Activated T-cell treated with anti-CD3 and anti-CD28 coated beads, Interleukin-2, amount 50 U/mL, for 24 hours (primary cell): ENCODE measurements around the gene TOP1.
A peak's percentile ranks its signal among the peaks of the same experiment; 100 is the strongest.

Experiments used
- DNase-seq: peaks from one replicate; pipeline ENCODE4 v3.0.0-alpha.2; 2020
- H3K27ac Mint-ChIP-seq: 2 replicates; pipeline ENCODE4 v1.8.0; 2020; ENCODE audit warnings: mild to moderate bottlenecking, mixed read lengths
- H3K27me3 Mint-ChIP-seq: 2 replicates; pipeline ENCODE4 v1.8.0; 2020; ENCODE audit warnings: mixed read lengths
- H3K36me3 Mint-ChIP-seq: 2 replicates; pipeline ENCODE4 v1.8.0; 2020; ENCODE audit warnings: low read depth, mixed read lengths
- H3K4me1 Mint-ChIP-seq: 2 replicates; pipeline ENCODE4 v1.8.0; 2020; ENCODE audit warnings: low read depth, mixed read lengths
- H3K4me3 Mint-ChIP-seq: 2 replicates; pipeline ENCODE4 v1.8.0; 2020; ENCODE audit warnings: mild to moderate bottlenecking, moderate library complexity, mixed read lengths
- H3K9me3 Mint-ChIP-seq: 2 replicates; pipeline ENCODE4 v1.8.0; 2020; ENCODE audit warnings: mixed read lengths

TOP1 gene

DNA sequence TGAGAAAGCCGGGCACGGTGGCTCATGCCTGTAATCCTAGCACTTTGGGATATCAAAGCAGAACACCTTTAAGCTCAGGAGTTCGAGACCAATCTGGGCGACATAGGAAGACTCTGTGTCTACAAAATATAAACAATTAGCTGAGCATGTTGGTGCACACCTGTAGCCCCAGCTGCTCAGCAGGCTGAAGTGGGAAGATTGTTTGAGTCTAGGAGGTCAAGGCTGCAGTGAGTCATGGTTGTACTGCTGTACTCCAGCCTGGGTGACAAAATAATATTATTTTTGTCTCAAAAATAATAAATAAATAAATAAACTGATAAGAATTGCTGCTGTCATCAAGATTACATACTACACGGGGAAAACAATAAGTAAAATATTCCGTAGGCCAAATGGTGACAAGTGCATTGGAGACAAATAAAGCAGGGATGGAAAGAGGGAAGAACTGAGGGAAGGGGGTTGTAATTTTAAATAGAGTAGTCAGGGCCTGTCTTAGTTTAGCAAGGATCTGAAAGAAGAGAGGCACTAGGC is 14.0 kb upstream of the TOP1 start:
- Mint-ChIP-seq H3K27ac (no peak overlapping the region), H3K27me3 (no peaks in the 10 kb centered on the region)

GRCh38 chr20:41017448-41018042 is 11.1 kb upstream of the TOP1 start:
- Mint-ChIP-seq H3K27me3 (no peaks in the 10 kb centered on the region), H3K36me3 (no peaks in the 10 kb centered on the region), H3K27ac (no peak overlapping the region), H3K4me3 (no peak overlapping the region), H3K9me3 (no peaks in the 10 kb centered on the region), H3K4me1 (peaks cover 5% of the 10 kb centered on the region)
- no peak for DNase-seq

More for the DNA sequence above, 14.0 kb upstream of the TOP1 start:
- Mint-ChIP-seq H3K36me3 (no peaks in the 10 kb centered on the region), H3K4me1 (peaks cover 20% of the 10 kb centered on the region), H3K4me3 (no peak overlapping the region), H3K9me3 (no peaks in the 10 kb centered on the region)
- DNase-seq, result no peak

- no peak overlapping the region for H3K4me3 Mint-ChIP-seq
- H3K36me3 Mint-ChIP-seq, result no peaks in the 10 kb centered on the region
- H3K9me3 Mint-ChIP-seq, result no peaks in the 10 kb centered on the region
- no peak overlapping the region for H3K27ac Mint-ChIP-seq
- no peak for DNase-seq
- no peaks in the 10 kb centered on the region for H3K4me1 Mint-ChIP-seq
- no peaks in the 10 kb centered on the region for H3K27me3 Mint-ChIP-seq
These were observed 10.5 kb upstream of the TOP1 start for GRCh38 chr20:41018153-41018552.

GRCh38 chr20:41023549-41023948 is 5.1 kb upstream of the TOP1 start:
- Mint-ChIP-seq H3K4me1 (peaks cover 11% of the 10 kb centered on the region), H3K4me3 (no peak overlapping the region), H3K9me3 (no peaks in the 10 kb centered on the region), H3K36me3 (no peaks in the 10 kb centered on the region), H3K27me3 (no peaks in the 10 kb centered on the region), H3K27ac (no peak overlapping the region)
- DNase-seq, result no peak

DNA sequence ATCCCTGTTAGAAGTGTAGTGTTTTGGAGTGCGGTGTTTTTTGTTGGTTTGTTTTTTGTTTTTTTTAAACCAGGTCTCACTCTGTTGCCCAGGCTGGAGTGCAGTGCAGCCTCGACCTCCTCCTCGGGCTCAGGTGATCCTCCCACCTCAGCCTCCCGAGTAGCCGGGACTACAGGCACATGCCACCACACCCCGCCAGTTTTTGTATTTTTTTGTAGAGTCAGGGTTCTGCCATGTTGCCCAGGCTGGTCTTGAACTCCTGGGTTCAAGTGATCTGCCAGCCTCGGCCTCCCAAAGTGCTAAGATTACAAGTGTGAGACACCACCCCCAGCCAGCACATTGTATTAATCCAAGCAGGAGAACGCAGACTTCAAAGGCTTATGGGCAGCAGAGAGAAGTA is 1.3 kb upstream of the TOP1 start:
- Mint-ChIP-seq H3K36me3 (peaks cover 33% of the 10 kb centered on the region), H3K27ac (peak overlapping the region; percentile 96), H3K27me3 (no peaks in the 10 kb centered on the region), H3K4me1 (peaks cover 35% of the 10 kb centered on the region), H3K9me3 (no peaks in the 10 kb centered on the region), H3K4me3 (peak overlapping the region; percentile 90)
- DNase-seq, result no peak

DNA sequence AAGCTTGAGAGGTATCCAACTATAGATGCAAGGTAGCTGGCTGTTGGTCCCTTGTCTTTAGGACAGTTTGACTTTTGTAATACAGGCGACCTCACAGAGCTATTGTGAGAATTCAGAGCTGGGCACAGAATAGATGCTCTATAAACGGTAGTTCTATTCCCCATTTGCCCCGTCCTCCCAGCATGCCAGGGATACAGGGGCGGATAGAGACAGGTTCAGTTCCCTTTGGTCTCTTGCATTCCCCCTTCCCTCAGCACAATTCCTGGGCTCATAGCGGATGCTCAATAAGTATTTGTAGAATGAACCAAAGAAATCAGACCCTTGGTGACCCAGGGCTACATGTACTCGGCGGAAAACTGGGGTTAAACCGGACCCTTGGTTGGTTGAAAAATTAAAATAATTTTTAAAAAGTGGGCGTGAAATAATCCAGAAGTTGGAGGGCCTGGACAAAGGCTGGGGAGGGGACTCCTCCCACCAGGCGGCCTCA is 707 bp upstream of the TOP1 start:
- Mint-ChIP-seq H3K27me3 (no peaks in the 10 kb centered on the region), H3K27ac (peak overlapping the region; percentile 96), H3K4me3 (peak overlapping the region; percentile 90), H3K4me1 (peaks cover 41% of the 10 kb centered on the region), H3K36me3 (peaks cover 39% of the 10 kb centered on the region), H3K9me3 (no peaks in the 10 kb centered on the region)
- DNase-seq, result no peak

GRCh38 chr20:41029150-41029901 is 704 bp downstream of the TOP1 start:
- H3K36me3 Mint-ChIP-seq, result peaks cover 53% of the 10 kb centered on the region
- peak overlapping the region; percentile 90 for H3K4me3 Mint-ChIP-seq
- peak; percentile 71 for DNase-seq
- no peaks in the 10 kb centered on the region for H3K27me3 Mint-ChIP-seq
- no peaks in the 10 kb centered on the region for H3K9me3 Mint-ChIP-seq
- peaks cover 55% of the 10 kb centered on the region for H3K4me1 Mint-ChIP-seq
- H3K27ac Mint-ChIP-seq, result peak overlapping the region; percentile 97

DNA sequence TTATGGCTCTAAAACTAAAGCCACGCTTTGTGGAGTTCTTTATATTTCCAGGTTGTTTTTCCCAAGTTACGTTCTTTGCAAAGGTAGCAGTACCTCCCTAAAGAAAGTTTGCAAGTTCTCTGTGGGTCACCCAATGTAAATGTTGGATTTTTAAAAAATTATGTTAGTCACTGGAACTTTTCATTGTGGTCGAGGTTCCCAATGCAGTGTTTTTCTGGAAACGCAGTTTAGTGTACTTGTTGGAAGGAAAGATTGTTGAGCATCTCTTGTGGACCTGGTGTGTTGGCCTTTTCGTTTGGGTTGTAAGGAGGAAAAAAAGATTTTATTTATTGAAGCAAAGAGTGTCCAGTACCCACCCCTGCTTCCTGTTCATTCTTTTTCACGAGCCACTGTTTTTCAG is 1.4 kb downstream of the TOP1 start:
- Mint-ChIP-seq H3K4me1 (peaks cover 62% of the 10 kb centered on the region), H3K9me3 (no peaks in the 10 kb centered on the region), H3K27ac (peak overlapping the region; percentile 97), H3K36me3 (peaks cover 60% of the 10 kb centered on the region), H3K27me3 (no peaks in the 10 kb centered on the region), H3K4me3 (peak overlapping the region; percentile 90)
- DNase-seq, result no peak

GRCh38 chr20:41030531-41031242 is 2.1 kb downstream of the TOP1 start:
- Mint-ChIP-seq H3K9me3 (no peaks in the 10 kb centered on the region), H3K4me1 (peaks cover 69% of the 10 kb centered on the region), H3K27me3 (no peaks in the 10 kb centered on the region), H3K27ac (peak overlapping the region; percentile 97), H3K36me3 (peaks cover 66% of the 10 kb centered on the region), H3K4me3 (peak overlapping the region; percentile 90)
- no peak for DNase-seq

DNA sequence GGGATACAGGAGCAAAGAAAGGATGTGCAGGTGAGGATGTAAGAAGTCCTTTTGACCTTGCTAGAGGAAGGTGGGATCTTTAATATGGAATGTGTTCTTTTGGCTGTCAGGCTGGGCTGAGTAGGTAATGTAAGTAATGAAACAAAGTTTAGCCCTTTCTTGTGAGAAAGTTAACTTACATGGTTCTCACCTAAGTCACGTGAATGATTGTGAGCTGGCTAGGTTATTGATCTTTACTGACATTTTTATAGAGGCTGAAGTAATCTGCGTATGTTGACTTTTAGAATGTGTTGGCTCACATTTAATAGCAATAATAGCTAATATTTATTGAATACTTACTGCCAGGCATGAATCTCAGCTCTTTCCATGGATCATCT is 2.6 kb downstream of the TOP1 start:
- Mint-ChIP-seq H3K36me3 (peaks cover 72% of the 10 kb centered on the region), H3K27me3 (no peaks in the 10 kb centered on the region), H3K27ac (peak overlapping the region; percentile 97), H3K9me3 (no peaks in the 10 kb centered on the region), H3K4me3 (peak overlapping the region; percentile 90), H3K4me1 (peaks cover 74% of the 10 kb centered on the region)
- no peak for DNase-seq

- DNase-seq, result no peak
- peaks cover 77% of the 10 kb centered on the region for H3K4me1 Mint-ChIP-seq
- H3K27me3 Mint-ChIP-seq, result no peaks in the 10 kb centered on the region
- H3K36me3 Mint-ChIP-seq, result peaks cover 81% of the 10 kb centered on the region
- H3K4me3 Mint-ChIP-seq, result peak overlapping the region; percentile 90
- H3K27ac Mint-ChIP-seq, result no peak overlapping the region
- H3K9me3 Mint-ChIP-seq, result no peaks in the 10 kb centered on the region
These were observed 3.6 kb downstream of the TOP1 start for GRCh38 chr20:41032271-41032670.

DNA sequence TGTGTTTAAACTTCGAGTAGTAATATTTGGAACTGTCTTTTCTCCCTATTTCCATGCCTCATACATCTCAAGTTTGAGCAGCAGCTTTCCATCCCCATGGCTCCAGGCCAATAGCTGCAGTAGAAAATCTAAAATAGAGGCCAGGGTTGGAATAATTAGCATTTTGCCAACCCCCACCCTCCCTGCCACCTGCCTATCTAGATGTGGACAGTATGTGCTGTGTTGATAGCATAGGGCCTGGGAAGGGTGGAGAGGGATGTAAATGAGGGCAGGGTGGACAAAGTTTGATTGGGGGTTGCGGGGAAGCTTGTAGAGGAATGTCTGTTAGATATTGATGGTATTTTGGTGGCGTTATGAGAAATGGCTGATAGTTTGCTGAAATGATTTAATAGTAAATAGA is 5.6 kb downstream of the TOP1 start:
- peaks cover 87% of the 10 kb centered on the region for H3K4me1 Mint-ChIP-seq
- H3K36me3 Mint-ChIP-seq, result peaks cover 95% of the 10 kb centered on the region

DNA sequence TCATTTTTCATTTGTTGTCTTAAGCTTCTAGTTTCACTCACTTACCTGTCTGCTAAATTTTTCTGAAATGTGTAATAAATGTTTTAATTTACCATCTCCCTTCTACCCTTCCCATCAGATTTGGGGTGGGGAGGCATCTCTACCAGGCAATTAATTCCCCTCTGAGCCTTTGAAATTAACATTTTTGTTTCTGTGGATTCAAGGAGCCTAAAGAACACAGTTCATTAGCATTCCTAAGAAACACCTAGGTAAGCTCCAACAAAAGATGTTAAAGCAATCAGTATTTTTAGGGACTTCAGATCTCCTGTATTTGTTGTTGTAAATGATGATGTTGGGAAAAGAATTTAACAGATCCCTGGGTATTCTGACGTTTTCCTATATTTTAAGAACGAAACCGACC is 6.6 kb downstream of the TOP1 start:
- H3K27ac Mint-ChIP-seq, result no peak overlapping the region
- H3K36me3 Mint-ChIP-seq, result peaks cover 91% of the 10 kb centered on the region
- no peaks in the 10 kb centered on the region for H3K27me3 Mint-ChIP-seq
- peaks cover 94% of the 10 kb centered on the region for H3K4me1 Mint-ChIP-seq
- no peaks in the 10 kb centered on the region for H3K9me3 Mint-ChIP-seq
- no peak for DNase-seq
- H3K4me3 Mint-ChIP-seq, result no peak overlapping the region

More for the DNA sequence above, 5.6 kb downstream of the TOP1 start:
- Mint-ChIP-seq H3K9me3 (no peaks in the 10 kb centered on the region), H3K27ac (peak overlapping the region; percentile 11), H3K4me3 (peak overlapping the region; percentile 25), H3K27me3 (no peaks in the 10 kb centered on the region)
- no peak for DNase-seq

DNA sequence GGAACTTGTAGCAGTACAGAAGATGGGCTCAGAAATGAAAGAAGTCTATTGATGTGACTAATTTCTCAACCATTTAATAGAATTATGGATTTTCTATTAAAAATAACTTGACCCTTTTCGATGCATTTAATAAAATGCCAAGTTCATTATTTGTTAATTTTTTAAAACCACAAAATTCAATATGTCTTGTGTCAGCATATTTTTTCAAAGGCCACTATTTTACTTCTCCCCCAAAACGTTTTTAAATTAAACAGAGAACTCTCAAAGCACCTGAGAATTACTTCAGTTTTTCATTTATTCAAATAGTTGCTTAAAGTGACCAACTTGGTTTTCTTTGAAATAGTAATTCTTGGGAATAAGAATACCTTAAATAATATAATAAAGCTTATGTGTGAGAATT is 8.6 kb downstream of the TOP1 start:
- no peaks in the 10 kb centered on the region for H3K27me3 Mint-ChIP-seq

More for the DNA sequence above, 8.6 kb downstream of the TOP1 start:
- Mint-ChIP-seq H3K4me1 (peaks cover 92% of the 10 kb centered on the region), H3K36me3 (peaks cover 89% of the 10 kb centered on the region), H3K4me3 (no peak overlapping the region), H3K9me3 (no peaks in the 10 kb centered on the region), H3K27ac (no peak overlapping the region)
- no peak for DNase-seq
